ENCODE results near the gene GLTP.

DNA sequence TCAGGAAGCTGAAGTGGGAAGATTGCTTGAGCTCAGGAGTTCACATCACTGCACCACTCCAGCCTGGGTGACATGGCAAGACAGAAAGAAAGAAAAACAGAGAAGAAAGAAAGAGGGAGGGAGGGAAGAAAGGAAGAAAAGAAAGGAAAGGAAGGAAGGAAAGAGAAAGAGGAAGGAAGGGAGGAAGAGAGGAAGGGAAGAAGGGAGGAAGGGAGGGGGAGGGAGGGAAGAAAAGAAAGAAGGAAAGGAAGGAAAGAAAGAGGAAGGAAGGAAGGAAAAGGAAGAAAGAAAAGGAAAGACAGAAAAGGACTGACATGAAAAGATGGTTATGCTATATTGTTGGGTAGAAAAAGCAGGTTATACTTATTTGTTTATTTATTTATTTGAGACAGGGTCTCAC is 3.9 kb downstream of the GLTP start:
- TF ChIP-seq, protein P1, sequence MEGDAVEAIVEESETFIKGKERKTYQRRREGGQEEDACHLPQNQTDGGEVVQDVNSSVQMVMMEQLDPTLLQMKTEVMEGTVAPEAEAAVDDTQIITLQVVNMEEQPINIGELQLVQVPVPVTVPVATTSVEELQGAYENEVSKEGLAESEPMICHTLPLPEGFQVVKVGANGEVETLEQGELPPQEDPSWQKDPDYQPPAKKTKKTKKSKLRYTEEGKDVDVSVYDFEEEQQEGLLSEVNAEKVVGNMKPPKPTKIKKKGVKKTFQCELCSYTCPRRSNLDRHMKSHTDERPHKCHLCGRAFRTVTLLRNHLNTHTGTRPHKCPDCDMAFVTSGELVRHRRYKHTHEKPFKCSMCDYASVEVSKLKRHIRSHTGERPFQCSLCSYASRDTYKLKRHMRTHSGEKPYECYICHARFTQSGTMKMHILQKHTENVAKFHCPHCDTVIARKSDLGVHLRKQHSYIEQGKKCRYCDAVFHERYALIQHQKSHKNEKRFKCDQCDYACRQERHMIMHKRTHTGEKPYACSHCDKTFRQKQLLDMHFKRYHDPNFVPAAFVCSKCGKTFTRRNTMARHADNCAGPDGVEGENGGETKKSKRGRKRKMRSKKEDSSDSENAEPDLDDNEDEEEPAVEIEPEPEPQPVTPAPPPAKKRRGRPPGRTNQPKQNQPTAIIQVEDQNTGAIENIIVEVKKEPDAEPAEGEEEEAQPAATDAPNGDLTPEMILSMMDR (IDR thresholded peaks at IDR 0.05), result no peak
- no peak for TF ChIP-seq POLR2A (IDR thresholded peaks at IDR 0.05)
